Stimulated activated CD4-positive, alpha-beta T cell treated with anti-CD3 and anti-CD28 coated beads, Interleukin-1b, Interleukin-23, amount 100 ng/mL, for 1 hour (primary cell): Measurements from ENCODE around the gene FUT6.

Experiments used
- DNase-seq, 2 donors: peaks; one replicate each; pipeline ENCODE4 v3.0.0-alpha.2; 2020; ENCODE audit warnings: low read depth in 2 of 2

Gene FUT6

GRCh38 chr19:5827891-5828660 lies 11.4 kb downstream of the FUT6 start:
- DNase-seq: peak; percentile 79 to 90

GRCh38 chr19:5827342-5827890 lies 12.1 kb downstream of the FUT6 start:
- no peak for DNase-seq

DNA sequence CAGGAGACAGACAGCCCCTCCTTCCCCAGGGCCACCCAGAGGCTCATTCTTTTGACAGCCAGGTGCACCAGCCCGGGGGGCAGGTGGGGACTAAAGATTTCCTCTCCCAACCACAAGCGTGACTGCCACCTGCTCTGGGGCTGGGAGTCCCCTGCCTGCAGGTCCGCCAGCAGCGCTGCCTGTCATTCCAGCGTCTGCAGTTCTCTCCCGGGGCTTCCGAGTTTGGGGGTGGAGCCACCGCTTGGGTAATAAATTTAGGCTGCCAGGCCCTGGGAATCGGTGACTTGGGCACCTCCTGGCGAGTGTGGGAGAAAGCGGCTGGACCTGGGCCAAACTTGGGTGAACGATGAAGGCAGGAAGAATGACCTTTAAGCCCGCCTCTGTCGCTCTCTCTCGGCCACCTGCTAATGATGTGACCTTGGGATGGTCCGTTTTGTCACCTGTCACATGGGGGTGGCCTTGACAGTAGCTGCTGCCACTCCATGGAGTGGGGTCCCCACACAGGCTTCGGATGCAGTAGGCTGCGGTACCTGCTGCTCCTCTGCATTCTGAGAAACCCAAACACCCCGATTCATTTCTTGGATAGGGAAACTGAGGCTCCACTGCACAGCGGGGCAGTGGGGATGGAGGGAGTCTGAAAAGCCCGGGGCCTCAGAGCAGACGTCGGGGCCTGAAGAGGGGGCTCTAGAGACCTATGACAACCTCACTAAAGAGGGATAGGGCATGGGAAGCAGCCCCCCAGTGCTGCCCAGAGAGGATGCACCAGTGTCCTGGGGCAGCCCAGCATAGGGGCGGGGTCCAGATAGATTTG lies 12.8 kb downstream of the FUT6 start:
- DNase-seq: no peak

- no peak for DNase-seq
These were observed 14.3 kb downstream of the FUT6 start for GRCh38 chr19:5825178-5825577.

GRCh38 chr19:5824751-5825150 lies 14.8 kb downstream of the FUT6 start:
- DNase-seq: no peak

DNA sequence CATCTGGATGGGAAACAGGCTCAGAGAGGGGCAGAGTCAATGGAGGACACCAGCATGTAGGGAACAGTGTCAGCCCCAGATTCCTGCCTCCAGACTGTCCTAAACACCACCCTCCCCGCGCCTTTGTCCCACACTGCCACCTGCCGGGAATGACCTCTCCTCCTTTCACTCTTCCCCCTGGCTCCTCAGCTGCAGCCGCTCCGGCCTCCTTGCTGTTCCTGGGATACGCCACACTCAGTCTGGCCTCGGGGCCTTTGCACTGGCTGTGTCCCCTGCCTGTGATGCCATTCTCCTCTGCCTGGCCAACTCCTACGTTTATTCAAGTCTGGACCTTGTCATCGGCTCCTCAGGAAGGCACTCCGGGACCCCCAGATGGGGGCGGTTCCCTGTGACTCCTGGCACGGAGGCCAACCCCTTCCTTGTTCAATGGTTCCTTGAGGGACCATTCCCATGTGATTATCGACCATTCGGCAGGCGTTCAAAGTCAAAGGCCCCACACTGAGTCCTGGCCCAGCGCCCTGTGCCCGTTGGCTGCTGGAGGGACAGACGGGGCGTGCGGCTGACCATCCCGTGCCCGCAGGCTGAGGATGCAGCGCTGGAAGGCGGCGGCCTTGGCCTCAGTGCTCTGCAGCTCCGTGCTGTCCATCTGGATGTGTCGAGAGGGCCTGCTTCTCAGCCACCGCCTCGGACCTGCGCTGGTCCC lies 15.8 kb downstream of the FUT6 start:
- no peak for DNase-seq

- DNase-seq: no peak
These were observed 17.2 kb downstream of the FUT6 start for GRCh38 chr19:5822181-5822844.

GRCh38 chr19:5821521-5822180 lies 17.9 kb downstream of the FUT6 start:
- DNase-seq: no peak

DNA sequence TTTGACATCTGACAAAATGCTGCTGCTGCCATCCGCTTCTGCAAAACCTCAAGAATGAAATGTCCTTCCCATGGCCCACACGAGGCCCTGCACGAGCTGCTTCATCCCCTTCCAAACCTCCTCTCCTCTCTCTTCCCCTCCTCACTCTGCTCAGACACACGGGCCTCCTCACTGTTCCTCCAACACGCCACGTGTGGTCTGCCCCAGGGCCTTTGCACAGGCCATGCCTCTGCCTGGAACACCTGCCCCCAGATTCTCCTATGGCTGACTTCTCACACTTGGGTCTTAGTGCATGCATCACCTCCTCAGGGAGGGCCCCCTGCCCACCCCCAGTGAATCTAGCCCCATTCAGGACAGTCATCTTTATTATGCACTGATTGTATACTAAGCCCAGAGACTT lies 18.7 kb downstream of the FUT6 start:
- no peak for DNase-seq

DNA sequence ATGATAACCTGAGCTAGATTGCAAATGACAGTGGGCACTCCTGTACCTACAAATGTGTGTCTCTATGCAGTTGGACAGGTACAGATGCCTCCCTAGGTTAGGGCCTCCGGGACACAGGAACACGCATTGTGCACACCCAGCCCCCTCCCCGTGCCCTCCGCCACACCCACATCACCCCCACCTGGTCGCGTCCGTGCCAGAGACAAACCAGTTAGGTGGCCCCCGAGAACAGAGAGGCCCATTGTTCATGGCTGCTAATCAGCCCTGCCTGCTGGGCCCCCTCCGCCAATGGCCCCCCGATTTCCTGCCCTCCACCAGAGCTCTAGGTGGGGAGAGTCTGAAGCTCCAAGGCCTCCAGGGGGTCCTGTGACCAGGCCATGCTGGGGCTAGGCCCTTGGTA lies 20.9 kb downstream of the FUT6 start:
- no peak for DNase-seq

- no peak for DNase-seq
These were observed 22.3 kb downstream of the FUT6 start for GRCh38 chr19:5817218-5817617.

GRCh38 chr19:5814852-5815246 lies 24.7 kb downstream of the FUT6 start:
- no peak for DNase-seq

DNA sequence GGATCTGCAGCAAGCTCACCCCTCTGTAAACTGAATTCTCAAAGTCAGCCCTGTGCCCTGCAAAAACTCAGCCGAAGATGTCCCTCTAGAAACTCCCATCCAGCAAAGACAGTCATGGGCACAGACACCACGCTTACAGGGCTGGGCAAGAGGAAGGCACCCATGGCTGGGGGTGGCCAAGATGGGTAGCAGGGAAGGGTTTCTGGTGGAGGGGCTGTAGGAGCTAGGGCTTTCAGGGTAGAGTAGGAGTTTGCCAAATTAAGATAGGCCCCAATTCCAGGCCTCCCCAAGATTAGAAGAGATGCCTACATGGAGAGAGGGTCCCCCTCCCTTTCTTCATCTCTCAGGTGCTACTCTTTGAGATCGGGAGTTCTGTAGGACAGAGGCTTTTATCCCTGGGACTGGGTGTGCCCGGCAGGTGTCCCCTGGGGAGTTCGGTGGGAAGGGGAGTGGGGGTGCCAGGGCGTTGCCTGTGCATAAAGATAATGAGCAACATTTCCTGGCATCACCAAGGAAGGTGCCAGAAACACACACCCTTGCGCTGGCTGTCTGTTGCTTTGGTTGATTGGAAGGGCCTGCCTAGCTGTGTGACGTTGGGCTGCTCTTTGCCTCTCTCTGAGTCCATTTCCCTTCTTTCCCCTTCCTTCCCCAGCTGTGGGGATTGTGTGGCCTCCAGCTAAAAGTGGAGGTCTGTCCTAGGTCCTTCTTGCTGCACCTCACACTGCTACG lies 25.2 kb downstream of the FUT6 start:
- DNase-seq: no peak

- DNase-seq: no peak
These were observed 28.4 kb downstream of the FUT6 start for GRCh38 chr19:5811117-5811516.

DNA sequence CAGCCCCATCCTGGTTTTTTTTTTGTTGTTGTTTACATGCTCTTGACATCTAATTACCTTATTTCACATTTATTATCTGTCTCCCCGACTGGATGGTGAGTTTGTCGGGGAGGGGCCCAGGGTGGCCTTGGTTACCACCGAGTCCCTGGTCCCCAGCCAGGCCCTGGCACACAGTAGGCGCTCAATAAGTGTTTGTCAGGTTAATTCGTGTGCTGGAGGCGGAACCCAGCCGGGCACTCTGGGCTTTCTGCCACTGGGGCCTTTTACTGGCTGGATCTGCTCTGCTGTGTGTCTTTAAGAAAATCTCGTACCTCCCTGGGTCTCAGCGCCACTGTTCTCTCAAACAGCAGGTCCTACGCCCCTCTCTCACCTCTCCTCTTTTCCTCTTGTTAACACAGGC lies 30.0 kb downstream of the FUT6 start:
- no peak for DNase-seq

- DNase-seq: no peak
These were observed 30.4 kb downstream of the FUT6 start for GRCh38 chr19:5809053-5809452.

DNA sequence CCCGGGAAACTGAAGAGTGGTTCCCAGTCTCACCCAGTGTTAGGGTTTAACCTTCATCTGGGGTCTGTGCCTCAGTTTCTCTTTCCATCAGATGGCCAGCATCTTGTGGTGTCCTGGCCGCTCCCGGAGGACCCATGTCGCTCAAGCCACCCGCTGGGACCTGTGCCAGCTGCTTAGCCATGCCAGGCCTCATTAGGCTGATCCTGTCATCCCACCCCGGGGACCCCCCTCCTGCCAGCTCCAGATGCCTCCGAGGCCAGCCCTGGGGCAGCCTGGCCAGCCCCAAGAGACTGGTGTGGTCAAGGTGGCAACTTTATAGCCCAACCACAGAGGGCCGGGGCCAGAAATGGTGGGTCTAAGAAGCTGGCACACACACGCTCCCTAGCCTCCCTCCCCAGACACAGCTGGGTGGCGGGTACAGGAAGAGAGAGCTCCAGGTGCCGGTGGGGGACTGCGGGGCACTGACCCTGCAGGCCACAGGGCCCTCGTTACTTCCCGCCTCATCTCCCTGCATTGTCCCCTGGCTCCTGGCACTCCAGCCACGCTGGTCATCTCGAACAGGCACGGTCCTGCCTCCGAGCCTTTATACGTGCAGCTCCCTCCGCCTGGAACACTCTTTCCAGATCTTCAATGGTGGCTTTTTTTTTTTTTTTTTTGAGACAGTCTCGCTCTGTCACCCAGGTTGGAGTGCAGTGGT lies 31.2 kb downstream of the FUT6 start:
- no peak for DNase-seq

DNA sequence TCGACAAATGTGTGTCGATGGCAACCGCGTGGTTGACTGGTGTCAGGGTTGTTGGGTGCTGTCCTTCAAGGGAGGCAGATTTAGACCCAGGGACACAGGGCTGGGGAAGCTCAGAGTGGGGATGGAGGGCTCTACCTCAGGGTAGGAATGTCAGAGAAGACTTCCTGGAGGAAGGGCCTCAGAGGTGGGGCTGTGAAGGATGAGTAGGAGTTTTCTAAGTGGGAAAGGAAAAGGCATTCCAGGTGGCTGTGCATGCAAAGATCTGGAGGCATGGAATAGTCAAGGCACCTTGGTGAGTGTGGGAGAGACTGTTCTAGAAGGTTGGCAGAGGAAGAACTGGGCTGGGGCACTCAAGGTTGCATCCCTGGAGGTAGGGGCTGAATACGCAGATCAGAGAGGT lies 32.6 kb downstream of the FUT6 start:
- DNase-seq: no peak

GRCh38 chr19:5806133-5806489 lies 33.4 kb downstream of the FUT6 start:
- no peak for DNase-seq
